ENCODE measurements around the gene FCGR1A. TPM values are rescaled to one million over a fixed set of nuclear protein-coding genes. Genes with fewer than 3 reads are reported as not detected.
"Not testable (repeated sequence)": the region's sequence is repeated elsewhere in the genome, so short reads cannot be mapped to it uniquely, and the experiment has no call there.

Gene FCGR1A
- polyA plus RNA-seq, 4 donors = 0.59 to 4.5 (median 1.9) TPM; not detected in 1

DNA sequence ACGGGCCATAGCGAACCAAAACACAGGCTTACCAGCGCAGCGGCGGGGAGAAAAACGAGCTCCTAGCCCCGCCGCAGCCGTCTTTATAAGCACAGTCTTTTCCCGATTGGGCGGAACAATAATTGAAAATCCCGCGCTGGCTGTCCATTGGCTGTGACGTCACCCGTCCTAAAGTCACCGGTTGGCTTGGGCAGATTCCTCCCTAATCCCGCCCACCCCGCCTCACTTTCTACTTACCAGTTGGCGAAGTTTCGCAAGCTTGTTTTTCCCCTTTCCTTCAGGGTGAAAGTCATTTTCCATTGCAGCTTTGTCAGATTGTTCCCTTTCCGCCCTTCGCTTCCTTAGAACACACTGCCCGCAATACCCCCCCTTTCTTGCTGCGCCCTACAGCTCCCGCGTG lies 58.7 kb downstream of the FCGR1A start:
- not testable (repeated sequence) for H3K27ac ChIP-seq (ENCODE audit: low read depth in 1 of 3, low read length in 2 of 3); H3K27me3 ChIP-seq (ENCODE audit: control insufficient read depth in 3 of 3, insufficient read depth in 3 of 3, low read length in 3 of 3); DNase-seq; H3K36me3 ChIP-seq (ENCODE audit: control insufficient read depth in 3 of 3, insufficient read depth in 2 of 3, low read depth in 1 of 3, low read length in 3 of 3); H3K9me3 ChIP-seq (ENCODE audit: control insufficient read depth in 2 of 2, insufficient read depth in 1 of 2, low read depth in 1 of 2, low read length in 1 of 2); FAIRE-seq; H3K4me3 ChIP-seq (ENCODE audit: low read depth in 1 of 3, low read length in 3 of 3)
- no CpG with 5 or more reads among the region's 26 CpGs for WGBS, 3 donors
- H3K4me1 ChIP-seq (ENCODE audit: control insufficient read depth in 3 of 3, insufficient read depth in 2 of 3, low read depth in 1 of 3, low read length in 2 of 3) = peaks cover 3 to 14% (median 5%) of the 10 kb centered on the region in 3 donors

Other genes starting within 250 kb of the FCGR1A start
- gene PPIAL4C, start 198.8 kb upstream of the FCGR1A start, polyA plus RNA-seq = under 1 TPM in 1 of 4 donors, not detected in 3; 0.21 TPM
- gene BOLA1, start 116.9 kb downstream of the FCGR1A start, polyA plus RNA-seq = 10 to 100 TPM; 19.7 to 49.4 (median 28.0) TPM
- 1 to 10 TPM in 2 of 4 donors, under 1 TPM in 1, not detected in 1; 0.54 to 3.9 (median 1.9) TPM for gene SV2A, start 135.2 kb downstream of the FCGR1A start, polyA plus RNA-seq
- 10 to 100 TPM; 34.3 to 54.0 (median 42.8) TPM for gene SF3B4, start 145.1 kb downstream of the FCGR1A start, polyA plus RNA-seq
- 100 to 1,000 TPM in 2 of 4 donors, 10 to 100 TPM in 2; 32.5 to 174 (median 116) TPM for gene MTMR11, start 154.2 kb downstream of the FCGR1A start, polyA plus RNA-seq
- 10 to 100 TPM in 1 of 4 donors, 1 to 10 TPM in 3; 5.1 to 16.8 (median 6.2) TPM for gene OTUD7B, start 228.0 kb downstream of the FCGR1A start, polyA plus RNA-seq

All from small intestine (tissue), 7 donors.